Endothelial cell of umbilical vein (primary cell): ENCODE results near the gene UPF1.

ENCODE experiments used
- EZH2 ChIP-seq: IDR thresholded peaks from 2 replicates; pipeline ENCODE4 v1.6.1; 2012; ENCODE audit warnings: borderline replicate concordance, low read depth, mild to moderate bottlenecking, moderate library complexity, low read length, inconsistent platforms; ENCODE audit not compliant: severe bottlenecking
- FOS ChIP-seq: IDR thresholded peaks from 2 replicates; pipeline ENCODE4 v1.6.1; 2011; ENCODE audit warnings: mild to moderate bottlenecking, low read length, moderate library complexity, borderline replicate concordance; ENCODE audit not compliant: insufficient read depth
- GATA2 ChIP-seq: IDR thresholded peaks from 2 replicates; pipeline ENCODE4 v1.7.0; 2011; ENCODE audit warnings: low read depth, mild to moderate bottlenecking, moderate library complexity, mixed read lengths, low read length; ENCODE audit not compliant: insufficient read length, insufficient read depth
- JUN ChIP-seq: IDR thresholded peaks from 2 replicates; pipeline ENCODE4 v1.6.1; 2011; ENCODE audit warnings: borderline replicate concordance, low read depth; ENCODE audit not compliant: insufficient read length, insufficient read depth
- MAX ChIP-seq: IDR thresholded peaks from 2 replicates; pipeline ENCODE4 v1.6.1; 2011; ENCODE audit not compliant: insufficient read depth, insufficient read length
- MYC ChIP-seq: IDR thresholded peaks from one replicate; pipeline ENCODE4 v1.6.1; 2011; ENCODE audit warnings: mild to moderate bottlenecking, low read depth, low read length
- POLR2A ChIP-seq: IDR thresholded peaks from 2 replicates; pipeline ENCODE4 v1.6.1; 2012; ENCODE audit warnings: low read depth, mild to moderate bottlenecking, control low read depth, low read length
- POLR2AphosphoS5 ChIP-seq: IDR thresholded peaks from 2 replicates; pipeline ENCODE4 v1.6.1; 2012; ENCODE audit warnings: low read depth, mild to moderate bottlenecking, control low read depth, low read length, moderate library complexity; ENCODE audit not compliant: insufficient read depth
- TF ChIP-seq, protein P1 (sequence below), 2 donors: IDR thresholded peaks; 1 replicate in 1 of 2; 2 replicates in 1 of 2; pipeline ENCODE4 v1.5.1; 2011; ENCODE audit warnings: low read length in 2 of 2, mild to moderate bottlenecking in 2 of 2, moderate library complexity in 2 of 2, control low read depth in 1 of 2, inconsistent platforms in 1 of 2, low read depth in 1 of 2; ENCODE audit not compliant: insufficient read depth in 1 of 2; ENCODE audit errors: extremely low read depth in 1 of 2

- TF ChIP-seq FOS = no peak
- TF ChIP-seq, protein P1, sequence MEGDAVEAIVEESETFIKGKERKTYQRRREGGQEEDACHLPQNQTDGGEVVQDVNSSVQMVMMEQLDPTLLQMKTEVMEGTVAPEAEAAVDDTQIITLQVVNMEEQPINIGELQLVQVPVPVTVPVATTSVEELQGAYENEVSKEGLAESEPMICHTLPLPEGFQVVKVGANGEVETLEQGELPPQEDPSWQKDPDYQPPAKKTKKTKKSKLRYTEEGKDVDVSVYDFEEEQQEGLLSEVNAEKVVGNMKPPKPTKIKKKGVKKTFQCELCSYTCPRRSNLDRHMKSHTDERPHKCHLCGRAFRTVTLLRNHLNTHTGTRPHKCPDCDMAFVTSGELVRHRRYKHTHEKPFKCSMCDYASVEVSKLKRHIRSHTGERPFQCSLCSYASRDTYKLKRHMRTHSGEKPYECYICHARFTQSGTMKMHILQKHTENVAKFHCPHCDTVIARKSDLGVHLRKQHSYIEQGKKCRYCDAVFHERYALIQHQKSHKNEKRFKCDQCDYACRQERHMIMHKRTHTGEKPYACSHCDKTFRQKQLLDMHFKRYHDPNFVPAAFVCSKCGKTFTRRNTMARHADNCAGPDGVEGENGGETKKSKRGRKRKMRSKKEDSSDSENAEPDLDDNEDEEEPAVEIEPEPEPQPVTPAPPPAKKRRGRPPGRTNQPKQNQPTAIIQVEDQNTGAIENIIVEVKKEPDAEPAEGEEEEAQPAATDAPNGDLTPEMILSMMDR (IDR thresholded peaks at IDR 0.05; ENCODE audit: extremely low read depth in 1 of 2, insufficient read depth in 1 of 2, low read depth in 1 of 2, low read length in 2 of 2) = no peak
- no peak for TF ChIP-seq POLR2A
- TF ChIP-seq POLR2AphosphoS5 = peak; percentile 20
- no peak for TF ChIP-seq EZH2
- TF ChIP-seq JUN = no peak
- TF ChIP-seq MAX = no peak
- TF ChIP-seq MYC = no peak
- no peak for TF ChIP-seq GATA2
These were observed 71.6 kb downstream of the UPF1 start for GRCh38 chr19:18903156-18904037.
